Femur (tissue), 1 donor: ENCODE results near the gene A2M.

Experiments used
- DNase-seq: peaks from one replicate; pipeline ENCODE4 v3.0.0-alpha.2; 2017

A2M gene

GRCh38 chr12:9120487-9121184 is 4.9 kb upstream of the A2M start:
- no peak for DNase-seq

GRCh38 chr12:9118158-9118557 is 2.4 kb upstream of the A2M start:
- peak; percentile 32 for DNase-seq

GRCh38 chr12:9114946-9115345 is 773 bp downstream of the A2M start:
- DNase-seq: no peak

GRCh38 chr12:9113987-9114309 is 1.8 kb downstream of the A2M start:
- DNase-seq: no peak

GRCh38 chr12:9113296-9113986 is 2.3 kb downstream of the A2M start:
- no peak for DNase-seq

- DNase-seq: no peak
Observed at GRCh38 chr12:9112076-9112853, 3.5 kb downstream of the A2M start.

GRCh38 chr12:9111525-9111924 is 4.2 kb downstream of the A2M start:
- no peak for DNase-seq

GRCh38 chr12:9109737-9110491 is 5.8 kb downstream of the A2M start:
- no peak for DNase-seq

GRCh38 chr12:9109213-9109522 is 6.6 kb downstream of the A2M start:
- DNase-seq: no peak

GRCh38 chr12:9108504-9109212 is 7.1 kb downstream of the A2M start:
- DNase-seq: no peak

- DNase-seq: no peak
Observed at GRCh38 chr12:9107542-9107873, 8.2 kb downstream of the A2M start.

- no peak for DNase-seq
Observed at GRCh38 chr12:9106610-9107541, 8.8 kb downstream of the A2M start.

- no peak for DNase-seq
Observed at GRCh38 chr12:9106067-9106466, 9.7 kb downstream of the A2M start.

- DNase-seq: no peak
Observed at GRCh38 chr12:9104767-9105423, 10.8 kb downstream of the A2M start.

GRCh38 chr12:9104087-9104486 is 11.6 kb downstream of the A2M start:
- DNase-seq: no peak

GRCh38 chr12:9103050-9103849 is 12.5 kb downstream of the A2M start:
- DNase-seq: no peak

- no peak for DNase-seq
Observed at GRCh38 chr12:9101018-9101687, 14.6 kb downstream of the A2M start.

- DNase-seq: no peak
Observed at GRCh38 chr12:9099552-9100190, 16.0 kb downstream of the A2M start.

- no peak for DNase-seq
Observed at GRCh38 chr12:9098463-9099026, 17.2 kb downstream of the A2M start.
